GM12872 (cell line): ENCODE measurements around the gene RAB43.

ENCODE experiments used
- TF ChIP-seq, protein P1 (sequence below): IDR thresholded peaks from 3 replicates; pipeline ENCODE4 v1.5.1; 2011; ENCODE audit warnings: low read depth, mild to moderate bottlenecking, low read length, moderate library complexity; ENCODE audit not compliant: insufficient read depth

Gene RAB43

DNA sequence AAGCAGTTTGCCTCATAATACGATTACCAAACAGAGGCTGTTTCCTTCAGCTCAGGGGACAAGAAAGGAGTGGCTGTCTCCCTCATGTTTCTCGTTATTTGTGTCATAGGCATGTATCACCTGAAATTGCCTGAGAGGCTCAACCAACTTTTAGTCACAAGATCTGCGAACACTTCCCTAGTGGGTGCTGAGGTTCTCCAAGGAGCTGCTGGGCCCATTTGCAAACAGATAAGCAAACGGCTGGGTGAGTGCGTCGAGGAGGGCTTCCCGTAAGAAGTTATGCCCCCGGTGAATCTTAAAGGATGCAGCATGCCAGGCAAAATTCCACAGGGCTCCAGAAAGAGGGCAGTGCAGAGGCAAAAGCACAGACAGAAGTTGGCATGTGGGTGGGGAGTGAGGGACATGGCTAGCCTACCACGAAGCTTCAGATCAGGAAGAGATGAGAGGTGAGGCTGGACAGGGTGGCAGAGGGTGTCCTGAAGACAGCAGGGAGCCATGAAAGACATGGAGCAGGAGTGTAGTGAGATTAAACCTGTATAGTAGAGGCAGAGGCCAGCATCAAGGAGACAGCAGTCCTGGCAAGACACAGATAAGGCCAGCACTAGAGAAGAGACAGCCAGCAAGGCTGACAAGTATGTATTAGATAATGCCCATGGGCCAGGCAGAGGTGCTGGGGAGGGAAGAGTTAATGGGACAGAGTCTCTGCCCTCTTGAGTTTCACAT, 65.0 kb downstream of the RAB43 start:
- TF ChIP-seq, protein P1, sequence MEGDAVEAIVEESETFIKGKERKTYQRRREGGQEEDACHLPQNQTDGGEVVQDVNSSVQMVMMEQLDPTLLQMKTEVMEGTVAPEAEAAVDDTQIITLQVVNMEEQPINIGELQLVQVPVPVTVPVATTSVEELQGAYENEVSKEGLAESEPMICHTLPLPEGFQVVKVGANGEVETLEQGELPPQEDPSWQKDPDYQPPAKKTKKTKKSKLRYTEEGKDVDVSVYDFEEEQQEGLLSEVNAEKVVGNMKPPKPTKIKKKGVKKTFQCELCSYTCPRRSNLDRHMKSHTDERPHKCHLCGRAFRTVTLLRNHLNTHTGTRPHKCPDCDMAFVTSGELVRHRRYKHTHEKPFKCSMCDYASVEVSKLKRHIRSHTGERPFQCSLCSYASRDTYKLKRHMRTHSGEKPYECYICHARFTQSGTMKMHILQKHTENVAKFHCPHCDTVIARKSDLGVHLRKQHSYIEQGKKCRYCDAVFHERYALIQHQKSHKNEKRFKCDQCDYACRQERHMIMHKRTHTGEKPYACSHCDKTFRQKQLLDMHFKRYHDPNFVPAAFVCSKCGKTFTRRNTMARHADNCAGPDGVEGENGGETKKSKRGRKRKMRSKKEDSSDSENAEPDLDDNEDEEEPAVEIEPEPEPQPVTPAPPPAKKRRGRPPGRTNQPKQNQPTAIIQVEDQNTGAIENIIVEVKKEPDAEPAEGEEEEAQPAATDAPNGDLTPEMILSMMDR: no peak

DNA sequence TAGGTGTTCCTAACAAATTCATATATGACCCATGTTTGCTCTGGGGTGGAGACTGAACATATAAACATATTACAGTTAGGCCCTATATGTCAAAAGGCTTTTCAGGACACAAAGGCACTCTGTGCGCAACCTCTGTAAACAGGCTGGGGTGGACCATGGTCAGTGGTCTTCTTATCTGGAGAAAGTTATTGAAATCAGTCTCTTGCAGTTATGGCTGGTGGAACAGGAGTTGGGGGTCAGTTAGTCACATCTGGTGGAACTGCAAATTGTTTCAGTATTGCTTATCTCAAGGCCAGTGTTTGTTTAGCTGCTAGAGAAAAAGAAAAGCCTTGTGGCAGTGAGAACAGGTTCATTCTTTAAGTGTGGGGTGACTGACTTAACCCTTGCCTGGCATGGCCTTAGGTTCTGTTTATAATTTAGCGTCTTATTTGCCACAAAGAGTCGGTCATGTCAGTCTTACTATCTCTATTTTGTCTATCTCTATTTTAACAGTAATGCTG, 66.9 kb downstream of the RAB43 start:
- TF ChIP-seq, protein P1: no peak

DNA sequence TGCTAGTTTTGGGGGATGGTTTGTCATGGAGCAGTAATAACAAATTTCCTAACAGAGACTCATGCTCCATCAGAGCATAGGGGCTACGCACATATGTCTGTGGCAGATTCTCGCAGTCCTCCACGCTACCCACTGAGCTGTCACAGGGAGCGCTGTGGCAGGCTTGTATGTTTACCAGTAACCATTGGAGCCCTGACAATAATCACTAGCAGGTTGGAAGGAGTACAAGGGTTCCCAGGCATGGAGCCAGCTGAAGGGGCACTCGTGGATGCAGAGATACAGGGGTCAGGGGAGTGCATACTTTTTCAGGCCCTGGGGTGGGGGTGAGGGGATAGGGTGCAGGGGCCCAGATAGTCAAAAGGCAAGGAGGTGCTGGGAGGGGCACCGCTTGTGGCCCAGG, 68.9 kb downstream of the RAB43 start:
- TF ChIP-seq, protein P1: no peak

DNA sequence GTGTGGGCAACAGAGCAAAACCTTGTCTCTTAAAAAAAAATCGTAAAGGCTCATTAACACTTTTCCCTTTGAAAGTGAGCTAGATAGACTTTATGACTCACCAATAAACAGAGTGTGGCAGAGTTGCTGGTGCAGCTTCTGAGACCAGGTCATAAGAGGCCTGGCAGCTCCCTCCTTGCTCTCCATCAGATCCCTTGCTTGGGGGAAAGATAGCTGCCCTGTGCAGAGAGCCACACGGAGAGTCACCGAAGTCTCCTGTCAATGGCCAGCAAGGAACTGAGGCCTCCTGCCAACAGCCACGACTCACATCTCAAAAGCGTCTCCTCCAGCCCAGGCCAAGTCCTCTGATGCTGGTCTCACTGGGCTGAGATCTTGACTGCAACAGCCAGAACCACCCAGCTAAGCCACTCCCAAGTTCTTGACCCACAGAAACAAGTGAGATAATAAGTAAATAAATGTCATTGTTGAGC, 69.7 kb downstream of the RAB43 start:
- TF ChIP-seq, protein P1: no peak

DNA sequence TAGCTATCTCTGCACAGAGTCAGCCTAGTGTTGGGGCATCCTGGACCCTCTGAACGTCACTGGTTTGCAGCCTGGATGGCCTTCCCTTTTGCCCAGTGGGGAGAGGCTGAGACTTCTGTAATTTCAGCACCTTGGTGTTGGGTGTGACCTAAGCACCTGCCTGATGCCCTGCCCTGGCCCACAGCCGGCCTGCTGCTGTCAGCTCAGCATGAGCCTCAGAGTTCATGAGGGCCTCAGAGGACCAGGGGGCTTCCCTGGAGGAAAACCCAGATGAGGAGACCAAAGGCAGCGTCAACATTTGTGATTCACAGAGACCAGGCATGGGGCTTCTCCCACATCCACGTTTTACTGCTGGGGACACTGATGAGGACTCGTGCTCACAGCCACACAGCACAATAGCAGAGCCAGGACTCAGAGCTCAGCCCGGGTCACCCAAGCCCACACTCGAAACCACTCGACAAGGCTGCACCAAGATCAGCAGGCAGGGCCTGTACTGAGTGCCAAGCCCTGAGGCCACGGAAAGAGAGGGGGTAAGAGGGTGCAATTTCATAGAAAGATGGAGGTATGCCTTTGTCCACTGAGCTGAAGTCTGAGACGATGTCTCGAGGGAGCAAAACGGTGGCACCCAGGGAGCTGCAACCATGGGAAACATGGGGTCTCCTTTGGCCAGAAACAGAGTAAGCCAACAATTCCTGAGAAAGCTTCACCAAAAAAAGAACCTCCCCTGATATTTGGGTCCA, 70.9 kb downstream of the RAB43 start:
- TF ChIP-seq, protein P1: no peak

DNA sequence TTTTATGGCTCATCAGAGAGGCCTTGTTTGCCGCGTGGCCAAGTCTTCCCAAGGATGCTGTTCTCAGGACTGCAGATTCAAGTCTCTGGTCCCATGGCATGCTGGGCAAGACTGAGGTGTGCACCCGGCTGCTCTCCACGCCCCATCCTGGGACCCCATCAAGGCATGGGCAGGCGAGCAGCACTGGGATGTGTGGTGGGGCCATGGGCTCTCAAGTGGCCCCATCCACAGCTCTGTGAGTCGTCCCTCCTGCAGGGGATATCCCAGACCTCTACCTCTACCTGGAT, 74.1 kb downstream of the RAB43 start:
- TF ChIP-seq, protein P1: no peak

DNA sequence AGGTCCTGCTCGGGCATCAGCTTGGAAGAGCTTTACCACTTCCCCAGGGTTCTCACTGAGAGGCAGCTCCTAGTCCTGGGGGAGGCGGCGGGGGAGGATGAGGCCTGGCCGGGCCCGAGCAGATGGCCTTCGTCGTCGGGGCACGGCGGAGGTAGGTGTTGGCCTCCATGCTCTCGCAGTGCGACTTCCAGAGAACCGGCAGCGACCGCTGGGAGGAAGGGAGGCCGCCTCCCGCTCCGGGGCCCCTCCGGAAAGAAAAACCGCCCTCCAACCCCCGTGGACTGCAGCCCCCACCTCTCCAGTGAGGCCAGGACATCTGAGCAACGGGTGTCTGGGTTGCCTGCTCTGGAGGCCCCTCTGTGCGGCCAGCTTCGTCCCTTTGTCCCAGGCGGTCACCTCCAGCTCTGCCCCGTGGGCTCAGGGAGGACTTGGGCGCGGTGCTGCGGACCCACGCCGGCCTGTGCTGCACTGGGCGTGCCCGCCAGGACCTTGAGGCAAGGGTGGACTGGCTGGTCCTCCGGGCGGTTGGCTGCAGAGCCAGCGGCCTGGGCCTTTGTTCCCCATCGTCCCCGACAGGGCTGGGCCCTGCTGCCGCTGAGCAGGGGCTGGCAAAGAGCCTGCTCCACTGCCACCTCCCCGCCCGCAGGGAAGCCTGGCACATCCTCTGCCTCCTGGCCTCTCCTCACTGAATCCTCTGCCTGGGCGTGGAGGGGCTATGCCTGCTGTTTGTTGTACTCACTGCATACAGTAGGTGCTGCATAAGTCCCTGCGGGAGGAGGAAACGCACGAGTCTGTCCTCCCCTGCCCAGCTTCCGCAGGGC, 74.7 kb downstream of the RAB43 start:
- TF ChIP-seq, protein P1: no peak
